ENCODE measurements around the gene STARD9. TPM values are rescaled to one million over a fixed set of nuclear protein-coding genes. Genes with fewer than 3 reads are reported as not detected.
A peak's percentile ranks its signal among the peaks of the same experiment; 100 is the strongest.
"Not testable (repeated sequence)": the region's sequence is repeated elsewhere in the genome, so short reads cannot be mapped to it uniquely, and the experiment has no call there.

Gene STARD9
- total RNA-seq, 1 experiment from 2014 or later, result 0.70 TPM

DNA sequence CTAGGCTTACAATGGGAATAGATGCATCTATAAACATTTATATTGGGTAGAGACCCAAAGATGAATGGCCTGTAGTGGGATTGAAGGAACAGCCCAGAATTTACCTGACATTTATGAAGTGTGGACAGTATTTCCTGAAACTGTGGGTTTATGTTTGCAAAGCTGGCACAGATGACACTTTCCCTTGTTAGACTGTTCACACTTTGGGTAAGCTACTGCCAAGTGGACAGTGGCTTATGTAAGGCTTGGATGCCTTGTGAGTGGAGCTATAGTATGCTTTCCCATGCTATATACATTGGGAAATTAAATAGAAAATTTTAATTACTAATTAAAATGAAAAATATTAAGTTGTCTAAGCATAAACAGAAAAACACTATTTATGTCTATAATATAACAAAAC, 48.5 kb downstream of the STARD9 start:
- DNase-seq (ENCODE audit: low spot score), result no peak

DNA sequence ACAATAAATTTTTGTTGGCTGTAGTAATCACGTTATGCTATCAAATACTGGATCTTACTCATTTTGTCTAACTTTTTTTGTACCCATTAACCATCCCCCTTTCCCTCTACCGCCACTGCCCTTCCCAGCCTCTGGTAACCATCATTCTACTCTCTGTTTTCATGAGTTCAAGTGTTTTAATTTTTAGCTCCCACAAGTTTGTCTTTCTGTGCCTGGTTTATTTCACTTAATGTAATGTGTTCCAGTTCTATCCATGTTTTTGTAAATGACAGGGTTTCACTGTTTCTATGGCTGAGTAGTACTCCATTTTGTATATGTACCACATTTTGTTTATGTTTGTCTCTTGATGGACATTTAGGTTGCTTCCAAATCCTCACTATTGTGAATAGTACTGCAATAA, 52.1 kb downstream of the STARD9 start:
- no peak for DNase-seq (ENCODE audit: low spot score)

DNA sequence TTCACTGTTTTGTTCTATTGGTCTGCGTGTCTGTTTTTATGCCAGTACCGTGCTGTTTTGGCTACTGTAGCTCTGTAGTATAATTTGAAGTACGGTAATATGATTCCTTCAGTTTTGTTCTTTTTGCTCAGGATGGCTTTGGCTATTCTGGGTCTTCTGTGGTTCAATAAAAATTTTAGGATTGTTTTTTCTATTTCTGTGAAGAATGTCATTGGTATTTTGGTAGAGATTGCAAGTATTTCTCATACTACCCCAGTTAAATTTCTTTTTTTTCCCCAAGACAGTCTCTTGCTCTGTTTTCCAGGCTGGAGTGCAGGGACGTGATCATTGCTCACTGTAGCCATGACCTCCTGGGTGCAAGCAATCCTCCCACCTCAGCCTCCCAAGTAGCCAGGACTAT, 53.4 kb downstream of the STARD9 start:
- no peak for DNase-seq (ENCODE audit: low spot score)

DNA sequence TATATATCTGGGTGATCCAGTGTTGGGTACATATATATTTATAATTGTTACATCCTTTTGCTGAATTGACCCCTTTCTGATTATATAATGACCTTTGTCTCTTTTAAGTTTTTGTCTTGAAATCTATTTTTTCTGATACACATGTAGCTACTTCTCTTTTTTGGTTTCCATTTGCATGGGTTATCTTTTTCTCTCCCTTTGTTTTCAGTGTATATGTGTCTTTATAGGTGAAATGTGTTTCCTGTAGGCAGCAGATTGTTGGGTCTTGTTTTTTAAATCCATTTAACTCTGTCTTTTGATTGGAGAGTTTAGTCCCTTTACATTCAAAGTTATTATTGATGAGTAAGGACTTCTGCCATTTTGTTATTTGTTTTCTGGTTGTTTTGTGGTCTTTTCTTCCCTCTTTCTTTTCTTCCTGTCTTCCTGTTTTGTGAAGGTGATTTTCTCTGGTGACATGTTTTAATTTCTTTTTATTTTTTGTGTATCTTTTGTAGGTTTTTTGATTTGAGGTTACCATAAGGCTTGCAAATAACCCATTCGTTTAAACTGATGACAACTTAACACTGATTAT, 56.8 kb downstream of the STARD9 start:
- DNase-seq (ENCODE audit: low spot score), result no peak

DNA sequence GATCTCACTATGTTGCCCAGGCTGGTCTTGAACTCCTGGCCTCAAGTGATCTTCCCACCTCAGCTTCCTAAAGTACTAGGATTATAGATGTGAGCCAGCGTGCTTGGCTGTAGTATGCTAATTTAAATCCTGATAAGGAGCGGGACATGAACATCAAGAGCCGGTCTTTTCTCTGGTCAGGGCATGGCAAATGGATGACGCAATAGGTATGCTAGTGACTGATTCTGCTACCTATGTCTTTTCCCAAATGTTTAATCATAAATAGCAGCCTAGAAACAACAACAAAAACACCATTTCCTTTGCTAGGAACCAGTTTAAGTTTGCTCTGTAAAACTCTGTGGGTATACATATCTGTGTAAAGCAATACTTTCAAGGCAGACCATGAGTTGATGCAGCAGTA, 64.7 kb downstream of the STARD9 start:
- DNase-seq (ENCODE audit: low spot score), result no peak

DNA sequence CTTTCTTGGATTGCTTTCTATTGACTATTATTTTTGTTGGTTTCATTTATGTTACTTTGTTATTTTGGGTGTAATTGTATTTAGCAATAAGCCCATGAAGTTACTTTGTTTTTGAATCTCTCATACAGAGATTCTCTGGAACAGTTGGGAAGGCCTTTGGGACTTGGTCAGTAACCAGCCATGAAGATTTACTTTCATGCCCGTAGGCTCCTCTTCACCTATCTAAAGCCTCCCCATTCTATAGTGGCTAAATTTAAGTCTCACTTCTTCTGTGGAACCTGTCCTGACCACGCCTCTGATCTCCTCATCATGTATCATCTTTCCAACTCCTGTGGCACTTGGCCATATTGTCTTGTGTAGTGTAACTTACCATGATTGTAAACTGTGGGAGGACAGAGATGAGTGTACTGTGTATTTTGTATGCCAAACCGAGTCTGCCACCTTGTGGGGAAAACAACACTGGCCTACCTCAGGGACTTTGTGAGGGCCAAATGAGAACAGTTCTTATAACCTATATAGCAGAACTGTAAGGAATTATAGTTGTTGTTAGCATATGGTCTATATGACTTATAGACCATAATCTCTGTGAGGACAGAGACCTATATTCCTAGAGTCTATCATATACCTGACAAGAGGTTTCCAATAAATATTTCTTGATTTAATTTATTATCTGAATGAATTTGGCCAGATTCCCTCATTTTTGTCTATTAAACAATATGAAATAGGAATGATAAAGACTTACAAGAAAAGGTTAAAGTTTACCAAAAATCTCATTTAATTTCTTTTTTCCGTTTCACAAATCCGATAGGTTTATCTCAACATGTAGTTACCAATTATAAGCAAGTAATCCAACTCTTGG, 75.0 kb downstream of the STARD9 start:
- peak; percentile 77 for DNase-seq (ENCODE audit: low spot score)

DNA sequence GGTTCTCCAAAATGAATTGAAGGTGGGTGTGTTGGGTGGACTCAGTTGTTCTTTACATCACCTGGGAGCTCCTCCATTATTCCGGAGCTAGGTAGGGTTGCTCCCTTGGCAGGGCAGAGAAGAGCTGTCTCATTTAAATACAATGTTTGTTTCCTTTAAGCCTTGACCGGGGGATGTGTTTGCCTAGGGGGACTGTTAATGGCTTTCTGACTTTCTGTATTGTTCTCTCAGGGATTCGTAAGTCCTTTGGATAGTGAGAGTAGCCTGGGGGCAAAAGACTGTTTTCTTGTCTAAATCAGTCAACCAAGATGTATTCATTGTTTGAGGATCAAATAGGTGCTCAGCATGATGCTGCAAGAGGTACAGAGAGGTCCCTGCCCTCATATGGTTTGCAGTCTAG, 90.4 kb downstream of the STARD9 start:
- DNase-seq (ENCODE audit: low spot score), result no peak

DNA sequence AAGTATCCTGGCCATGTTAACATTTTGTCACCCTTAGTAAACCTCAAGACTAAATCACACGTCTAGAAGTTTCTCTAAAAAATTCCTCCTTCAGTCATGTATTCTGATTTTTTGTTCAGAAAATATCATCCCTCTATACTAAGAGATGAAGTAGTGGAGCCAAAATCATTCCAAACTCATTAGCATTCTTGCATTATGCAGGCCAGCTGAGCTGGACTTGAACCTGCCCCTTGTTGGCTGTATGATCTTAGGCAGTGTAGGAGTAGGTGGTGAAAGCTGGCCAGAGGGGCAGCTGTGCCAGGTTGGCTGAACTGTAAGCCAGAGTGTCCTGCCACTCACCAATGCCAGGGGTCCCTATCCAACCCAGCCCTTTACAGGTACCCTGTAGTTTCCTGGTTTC, 92.4 kb downstream of the STARD9 start:
- DNase-seq (ENCODE audit: low spot score), result no peak

DNA sequence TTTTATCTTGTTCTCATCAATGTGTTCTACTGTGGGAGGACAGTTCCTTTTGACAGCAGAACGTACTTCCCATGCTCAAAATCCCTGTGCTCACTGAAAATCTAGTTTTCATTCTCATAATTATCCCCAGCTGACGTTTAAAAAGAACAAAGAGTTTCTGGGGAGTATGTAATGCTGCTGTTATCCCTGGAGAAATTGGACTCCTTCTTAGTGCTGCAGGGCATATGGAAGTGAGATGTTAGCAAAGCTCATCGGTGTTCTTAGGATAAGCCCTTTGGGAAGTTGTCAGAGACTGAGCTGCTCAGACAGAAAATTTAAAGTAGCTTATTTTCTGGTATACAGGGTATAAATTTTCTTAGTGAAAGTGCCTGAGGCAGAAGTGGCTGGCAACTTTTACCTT, 95.0 kb downstream of the STARD9 start:
- DNase-seq (ENCODE audit: low spot score), result no peak

DNA sequence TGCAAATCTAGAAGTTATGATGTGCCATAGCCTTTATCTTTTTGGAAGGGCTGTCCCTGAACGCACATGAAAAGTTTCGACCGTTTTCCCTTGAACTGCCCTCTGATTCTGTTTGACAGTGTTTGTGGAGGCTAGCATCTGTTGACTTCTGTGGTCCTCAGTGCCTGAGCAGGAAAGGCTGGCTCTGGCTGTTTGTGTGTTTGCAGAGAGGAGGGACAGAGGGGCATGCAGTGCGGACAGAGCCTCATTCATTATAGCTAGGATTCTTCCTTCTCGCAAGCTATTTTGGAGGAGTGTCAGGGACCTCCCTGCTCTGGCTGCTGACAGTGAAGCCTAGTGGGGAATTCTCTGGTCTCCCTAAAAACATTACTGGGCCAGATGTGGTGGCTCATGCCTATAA, 97.0 kb downstream of the STARD9 start:
- DNase-seq (ENCODE audit: low spot score), result no peak

DNA sequence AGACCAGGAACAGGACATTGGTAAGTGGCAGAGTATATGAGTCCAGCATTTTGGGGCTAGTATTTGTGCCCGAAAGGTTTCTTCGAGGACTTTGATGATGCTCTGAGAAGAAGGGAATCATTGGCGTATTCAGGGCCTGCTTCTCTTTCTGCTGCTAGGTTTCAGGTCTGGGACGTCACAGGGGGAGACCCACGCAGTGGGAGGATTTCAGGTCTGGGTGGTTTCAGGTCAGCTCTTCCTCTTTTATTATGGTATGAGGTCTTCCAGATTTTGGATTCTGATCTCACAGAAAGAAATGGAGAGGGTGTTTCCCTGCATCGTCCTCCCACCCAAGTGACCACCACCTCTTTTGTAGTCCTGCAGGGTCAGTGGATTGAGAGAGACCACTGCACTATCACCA, 99.1 kb downstream of the STARD9 start:
- DNase-seq (ENCODE audit: low spot score), result no peak

DNA sequence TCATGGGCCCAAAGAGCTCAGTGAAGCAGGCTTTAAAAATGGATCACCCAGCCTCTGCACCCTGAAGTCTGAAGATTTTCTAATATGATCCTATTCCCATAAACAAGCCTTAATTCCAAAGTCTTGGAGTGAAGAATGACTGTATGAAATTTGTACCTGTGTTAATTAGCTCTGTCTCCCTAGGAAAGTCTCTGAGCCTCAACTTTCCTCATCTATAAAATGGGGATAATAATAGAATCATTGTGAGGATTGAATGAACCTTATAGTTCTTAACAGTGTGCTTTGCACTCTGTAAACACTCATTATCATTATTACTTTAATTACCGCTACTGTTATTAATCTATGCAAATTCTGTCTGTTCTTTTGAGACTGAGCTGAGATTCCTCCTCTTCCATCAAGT, 99.6 kb downstream of the STARD9 start:
- no peak for DNase-seq (ENCODE audit: low spot score)

DNA sequence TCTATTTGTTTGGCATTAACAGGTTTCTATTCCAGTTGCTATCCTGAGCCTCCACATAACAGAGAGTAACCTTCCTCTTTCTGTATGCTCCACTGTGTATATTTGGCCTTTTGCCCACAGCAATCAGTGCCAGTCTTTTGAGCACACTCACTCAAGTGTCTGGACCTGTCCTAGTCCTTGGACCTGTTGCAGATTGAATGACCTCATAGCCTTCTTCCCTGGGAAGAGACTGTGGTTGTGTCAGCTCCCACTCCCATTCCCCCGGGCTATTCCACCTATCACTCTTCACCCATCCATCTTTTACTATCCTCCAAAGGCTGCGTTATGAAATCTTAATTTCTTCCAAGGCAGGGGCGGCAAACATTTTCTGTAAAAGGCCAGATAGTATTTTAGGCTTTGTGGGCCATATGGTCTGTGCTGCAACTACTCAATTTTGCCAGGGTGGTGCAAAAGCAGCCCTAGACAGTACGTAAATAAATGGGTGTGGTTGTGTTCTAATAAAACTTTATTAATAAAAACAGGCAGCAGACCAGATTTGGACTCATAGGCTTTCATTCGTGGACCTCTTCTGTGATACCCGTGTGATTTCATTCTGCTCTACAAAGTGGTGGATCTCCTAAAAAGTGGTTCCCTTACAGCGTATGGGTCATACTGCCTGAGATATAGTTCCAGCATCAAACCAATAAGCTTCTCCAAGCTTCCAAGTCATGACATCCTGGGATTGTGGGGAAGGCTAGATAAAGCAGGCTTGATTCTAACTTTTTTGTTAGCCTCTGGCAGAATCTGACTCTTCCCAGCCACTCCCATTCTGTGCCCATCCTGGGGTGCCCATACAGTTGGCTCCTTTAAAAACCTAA, 104.1 kb downstream of the STARD9 start:
- peak; percentile 7 for DNase-seq (ENCODE audit: low spot score)

DNA sequence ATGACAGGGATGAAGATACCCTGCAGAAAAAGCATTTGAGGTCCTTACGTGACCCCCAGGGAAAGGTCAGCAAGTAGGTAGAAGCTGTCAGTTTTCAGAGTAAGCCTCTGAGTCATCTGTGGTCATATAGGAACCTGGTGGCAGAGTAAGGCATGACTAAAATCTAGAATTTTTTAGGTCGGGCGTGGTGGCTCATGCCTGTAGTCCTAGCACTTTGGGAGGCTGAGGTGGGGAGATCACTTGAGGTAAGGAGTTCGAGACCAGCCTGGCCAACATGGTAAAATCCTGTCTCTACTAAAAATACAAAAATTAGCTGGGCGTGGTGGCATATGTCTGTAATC, 104.7 kb downstream of the STARD9 start:
- not testable (repeated sequence) for DNase-seq (ENCODE audit: low spot score)

DNA sequence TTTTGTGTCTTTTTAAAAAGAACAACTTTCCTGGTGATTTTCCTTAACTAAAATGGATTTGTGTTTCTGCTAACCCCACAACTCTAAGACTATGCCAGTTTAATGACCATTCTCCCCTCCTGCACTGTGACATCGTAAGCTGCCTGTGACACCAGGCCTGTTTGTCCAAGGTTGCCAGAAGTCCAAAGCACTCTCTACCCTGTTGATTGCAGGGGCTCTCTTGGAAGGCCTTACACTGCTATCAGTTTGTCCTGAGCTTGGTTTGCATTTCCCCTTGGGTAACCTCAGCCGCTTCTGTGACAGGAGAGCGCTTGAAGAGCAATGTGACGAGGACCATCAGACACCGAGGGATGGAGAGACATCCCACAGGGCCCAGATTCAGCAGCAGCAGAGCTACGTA, 105.7 kb downstream of the STARD9 start:
- no peak for DNase-seq (ENCODE audit: low spot score)

DNA sequence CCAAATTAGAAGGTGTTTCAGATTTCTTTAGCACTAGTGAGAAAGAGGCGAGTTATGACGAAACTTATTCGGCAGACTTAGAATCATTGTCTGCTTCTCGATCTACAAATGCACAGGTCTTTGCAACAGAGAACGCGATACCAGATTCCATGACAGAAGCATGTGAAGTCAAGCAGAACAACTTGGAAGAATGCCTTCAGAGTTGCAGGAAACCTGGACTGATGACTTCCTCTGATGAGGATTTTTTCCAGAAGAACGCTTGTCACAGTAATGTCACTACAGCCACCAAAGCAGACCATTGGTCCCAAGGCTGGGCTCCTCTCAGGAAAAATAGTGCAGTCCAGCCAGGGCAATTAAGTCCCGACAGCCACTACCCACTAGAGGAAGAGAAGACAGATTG, 110.9 kb downstream of the STARD9 start:
- DNase-seq (ENCODE audit: low spot score), result no peak

DNA sequence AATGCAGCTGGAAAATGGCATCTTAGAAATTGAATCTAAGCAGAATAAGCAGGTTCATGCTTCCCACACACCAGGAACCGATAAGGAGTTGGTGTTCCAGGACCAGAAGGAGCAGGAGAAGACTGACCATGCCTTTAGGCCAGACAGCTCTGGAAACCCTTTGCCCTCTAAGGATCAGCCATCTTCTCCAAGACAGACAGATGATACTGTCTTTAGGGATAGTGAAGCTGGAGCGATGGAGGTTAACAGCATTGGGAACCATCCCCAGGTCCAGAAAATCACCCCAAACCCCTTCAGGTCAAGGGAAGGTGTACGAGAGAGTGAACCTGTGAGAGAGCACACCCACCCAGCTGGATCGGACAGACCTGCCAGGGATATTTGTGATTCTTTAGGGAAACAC, 112.3 kb downstream of the STARD9 start:
- DNase-seq (ENCODE audit: low spot score), result no peak

DNA sequence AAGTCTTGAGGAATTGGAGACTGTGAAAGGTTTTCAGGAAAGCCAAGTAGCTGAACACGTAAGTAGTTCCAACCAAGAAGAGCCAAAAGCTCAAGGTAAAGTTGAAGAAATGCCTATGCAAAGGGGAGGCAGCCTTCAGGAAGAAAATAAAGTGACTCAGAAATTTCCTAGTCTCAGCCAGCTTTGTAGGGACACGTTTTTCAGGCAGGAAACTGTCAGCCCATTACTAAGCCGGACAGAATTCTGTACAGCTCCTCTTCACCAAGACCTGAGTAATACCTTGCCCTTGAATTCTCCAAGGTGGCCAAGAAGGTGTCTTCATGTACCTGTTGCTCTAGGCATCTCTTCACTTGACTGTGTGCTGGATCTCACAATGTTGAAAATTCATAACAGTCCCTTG, 112.9 kb downstream of the STARD9 start:
- DNase-seq (ENCODE audit: low spot score), result no peak

DNA sequence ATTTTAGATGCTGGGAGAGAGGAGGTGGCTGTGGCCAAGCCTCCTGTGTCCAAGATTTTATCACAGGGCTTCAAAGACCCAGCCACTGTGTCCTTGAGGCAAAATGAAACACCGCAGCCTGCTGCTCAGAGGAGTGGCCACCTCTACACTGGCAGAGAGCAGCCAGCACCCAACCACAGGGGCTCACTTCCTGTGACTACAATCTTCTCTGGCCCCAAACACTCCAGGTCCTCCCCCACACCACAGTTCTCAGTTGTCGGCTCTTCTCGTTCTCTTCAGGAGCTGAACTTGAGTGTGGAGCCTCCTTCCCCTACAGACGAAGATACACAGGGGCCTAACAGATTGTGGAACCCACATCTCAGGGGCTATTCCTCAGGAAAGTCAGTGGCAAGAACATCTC, 115.9 kb downstream of the STARD9 start:
- no peak for DNase-seq (ENCODE audit: low spot score)

DNA sequence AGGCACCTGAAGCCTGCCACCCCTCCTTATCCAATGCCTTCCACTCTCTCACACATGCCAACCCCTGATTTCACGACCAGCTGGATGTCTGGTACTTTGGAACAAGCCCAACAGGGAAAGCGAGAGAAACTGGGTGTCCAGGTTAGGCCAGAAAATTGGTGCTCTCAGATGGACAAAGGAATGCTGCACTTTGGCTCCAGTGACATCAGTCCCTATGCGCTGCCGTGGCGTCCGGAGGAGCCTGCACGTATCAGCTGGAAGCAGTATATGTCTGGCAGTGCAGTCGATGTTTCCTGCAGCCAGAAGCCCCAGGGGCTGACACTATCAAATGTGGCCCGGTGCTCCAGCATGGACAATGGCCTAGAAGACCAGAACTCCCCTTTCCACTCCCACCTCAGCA, 116.4 kb downstream of the STARD9 start:
- DNase-seq (ENCODE audit: low spot score), result no peak

DNA sequence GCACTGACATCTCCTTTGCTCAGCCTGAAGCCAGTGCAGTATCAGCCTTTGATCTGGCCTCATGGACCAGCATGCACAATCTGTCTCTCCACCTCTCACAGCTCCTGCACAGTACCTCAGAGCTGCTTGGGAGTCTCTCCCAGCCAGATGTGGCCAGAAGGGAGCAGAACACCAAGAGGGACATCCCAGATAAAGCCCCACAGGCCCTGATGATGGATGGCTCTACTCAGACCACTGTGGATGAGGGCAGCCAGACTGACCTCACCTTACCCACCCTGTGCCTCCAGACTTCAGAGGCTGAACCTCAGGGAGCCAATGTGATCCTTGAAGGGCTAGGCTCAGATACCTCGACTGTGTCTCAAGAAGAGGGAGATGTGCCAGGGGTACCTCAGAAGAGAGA, 117.1 kb downstream of the STARD9 start:
- DNase-seq (ENCODE audit: low spot score), result no peak

DNA sequence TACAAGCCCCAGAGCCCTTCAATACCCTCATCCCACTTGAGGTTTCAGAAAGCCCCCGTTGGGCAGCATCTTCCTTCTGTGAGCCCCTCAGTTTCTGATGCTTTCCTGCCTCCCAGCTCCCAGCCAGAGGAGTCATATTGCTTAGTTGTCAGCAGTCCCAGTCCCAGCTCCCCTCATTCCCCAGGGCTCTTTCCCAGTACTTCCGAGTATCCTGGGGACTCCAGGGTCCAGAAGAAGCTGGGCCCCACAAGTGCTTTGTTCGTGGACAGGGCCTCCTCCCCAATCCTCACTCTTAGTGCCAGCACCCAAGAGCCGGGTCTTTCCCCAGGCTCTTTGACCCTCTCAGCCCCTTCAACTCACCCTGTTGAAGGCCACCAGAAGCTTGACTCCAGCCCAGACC, 117.6 kb downstream of the STARD9 start:
- no peak for DNase-seq (ENCODE audit: low spot score)

DNA sequence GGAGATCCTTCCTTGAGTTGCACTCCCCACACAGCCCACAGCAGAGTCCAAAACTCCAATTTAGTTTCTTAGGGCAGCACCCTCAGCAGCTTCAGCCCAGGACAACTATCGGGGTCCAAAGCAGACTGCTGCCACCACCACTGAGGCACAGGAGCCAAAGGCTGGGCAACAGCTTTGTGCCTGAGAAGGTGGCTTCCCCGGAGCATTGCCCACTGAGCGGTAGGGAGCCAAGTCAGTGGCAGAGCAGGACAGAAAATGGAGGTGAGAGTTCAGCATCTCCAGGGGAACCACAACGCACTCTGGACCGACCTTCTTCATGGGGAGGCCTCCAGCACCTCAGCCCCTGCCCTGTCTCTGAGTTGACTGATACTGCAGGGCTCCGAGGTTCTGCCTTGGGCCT, 118.1 kb downstream of the STARD9 start:
- DNase-seq (ENCODE audit: low spot score), result no peak

All from H4 (cell line).